Measurements from ENCODE around the gene SLC35B2. TPM values are rescaled to one million over a fixed set of nuclear protein-coding genes. Genes with fewer than 3 reads are reported as not detected.

The SLC35B2 gene
- total RNA-seq, 2 donors from 2014 or later = 31.1 to 33.9 TPM

- H3K4me1 ChIP-seq = peaks cover 65% of the 10 kb centered on the region
- no peaks in the 10 kb centered on the region for H3K27me3 ChIP-seq
- intact Hi-C loops (cut with DNase I) = loop anchor here (5.0 kb wide), 1 partner anchor 57 kb away; no protein-coding TSS in a partner anchor
- WGBS, 2 donors = 66 to 69% methylated on average over 8 to 10 of the region's 11 CpGs
- no peak overlapping the region for H3K27ac ChIP-seq
- peaks cover 0 to 12% of the 10 kb centered on the region in 2 donors for H3K36me3 ChIP-seq (replicated peaks in 1 of 2; ENCODE audit: insufficient read depth in 1 of 2, low read depth in 2 of 2)
- ATAC-seq (no peak), DNase-seq (peak in 1 of 4 donors; percentile 32)
- no peak overlapping the region for H3K4me3 ChIP-seq
- no peak for TF ChIP-seq CTCF (IDR thresholded peaks at IDR 0.05)
- TF ChIP-seq POLR2A (IDR thresholded peaks at IDR 0.05) = no peak
- no peaks in the 10 kb centered on the region for H3K9me3 ChIP-seq
Measured at GRCh38 chr6:44229376-44230033, 27.8 kb downstream of the SLC35B2 start.

- Histone ChIP-seq H3K36me3 (replicated peaks in 1 of 2; ENCODE audit: insufficient read depth in 1 of 2, low read depth in 2 of 2) (peaks cover 0 to 12% of the 10 kb centered on the region in 2 donors), H3K4me3 (no peak overlapping the region), H3K4me1 (peaks cover 65% of the 10 kb centered on the region), H3K9me3 (no peaks in the 10 kb centered on the region), H3K27ac (no peak overlapping the region), H3K27me3 (no peaks in the 10 kb centered on the region)
- ATAC-seq (no peak), DNase-seq (no peak)
- TF ChIP-seq CTCF (IDR thresholded peaks at IDR 0.05) = no peak
- TF ChIP-seq POLR2A (IDR thresholded peaks at IDR 0.05) = no peak
- 76 to 83% methylated on average over 5 of the region's 5 CpGs for WGBS, 2 donors
- intact Hi-C loops (cut with DNase I) = no loop called here
Measured at GRCh38 chr6:44228836-44229235, 28.5 kb downstream of the SLC35B2 start.

- intact Hi-C loops (cut with DNase I) = no loop called here
- Histone ChIP-seq H3K27ac (no peak overlapping the region), H3K4me1 (peaks cover 63% of the 10 kb centered on the region), H3K36me3 (replicated peaks in 1 of 2; ENCODE audit: insufficient read depth in 1 of 2, low read depth in 2 of 2) (peaks cover 0 to 12% of the 10 kb centered on the region in 2 donors), H3K9me3 (no peaks in the 10 kb centered on the region), H3K4me3 (no peak overlapping the region), H3K27me3 (no peaks in the 10 kb centered on the region)
- DNase-seq (no peak), ATAC-seq (no peak)
- no peak for TF ChIP-seq POLR2A (IDR thresholded peaks at IDR 0.05)
- TF ChIP-seq CTCF (IDR thresholded peaks at IDR 0.05) = no peak
- WGBS, 2 donors = 80 to 90% methylated on average over 3 to 7 of the region's 7 CpGs
Measured at GRCh38 chr6:44228433-44228832, 28.9 kb downstream of the SLC35B2 start.

GRCh38 chr6:44228031-44228430 is 29.3 kb downstream of the SLC35B2 start:
- no peak for TF ChIP-seq CTCF (IDR thresholded peaks at IDR 0.05)
- TF ChIP-seq POLR2A (IDR thresholded peaks at IDR 0.05) = no peak
- ATAC-seq (no peak), DNase-seq (no peak)
- 86 to 92% methylated on average over 6 of the region's 6 CpGs for WGBS, 2 donors
- Histone ChIP-seq H3K36me3 (replicated peaks in 1 of 2; ENCODE audit: insufficient read depth in 1 of 2, low read depth in 2 of 2) (peaks cover 0 to 9% of the 10 kb centered on the region in 2 donors), H3K4me3 (no peak overlapping the region), H3K27me3 (no peaks in the 10 kb centered on the region), H3K9me3 (no peaks in the 10 kb centered on the region), H3K27ac (no peak overlapping the region), H3K4me1 (peaks cover 61% of the 10 kb centered on the region)
- intact Hi-C loops (cut with DNase I) = no loop called here

All from body of pancreas (tissue), 4 donors.